Glutamatergic neuron (in vitro differentiated cells): ENCODE results near the gene SRSF9. TPM values are rescaled to one million over a fixed set of nuclear protein-coding genes. Genes with fewer than 3 reads are reported as not detected.
"Not testable (repeated sequence)": the region's sequence is repeated elsewhere in the genome, so short reads cannot be mapped to it uniquely, and the experiment has no call there.

ENCODE experiments used
- DNase-seq: peaks from one replicate; pipeline ENCODE4 v3.0.0; 2022
- H3K27ac Mint-ChIP-seq: one replicate; pipeline ENCODE4 v1.8.0; 2020; ENCODE audit warnings: mild to moderate bottlenecking, mixed read lengths, inconsistent platforms; ENCODE audit not compliant: unreplicated experiment
- H3K27me3 Mint-ChIP-seq: one replicate; pipeline ENCODE4 v1.8.0; 2020; ENCODE audit warnings: mild to moderate bottlenecking, moderate library complexity, mixed read lengths, inconsistent platforms; ENCODE audit not compliant: unreplicated experiment
- H3K36me3 Mint-ChIP-seq: one replicate; pipeline ENCODE4 v1.8.0; 2020; ENCODE audit warnings: mild to moderate bottlenecking, mixed read lengths, inconsistent platforms; ENCODE audit not compliant: unreplicated experiment
- H3K4me1 Mint-ChIP-seq: one replicate; pipeline ENCODE4 v1.8.0; 2020; ENCODE audit warnings: mild to moderate bottlenecking, low read depth, mixed read lengths, inconsistent platforms; ENCODE audit not compliant: unreplicated experiment
- H3K4me3 Mint-ChIP-seq: one replicate; pipeline ENCODE4 v1.8.0; 2020; ENCODE audit warnings: mild to moderate bottlenecking, mixed read lengths, inconsistent platforms; ENCODE audit not compliant: unreplicated experiment
- H3K9me3 Mint-ChIP-seq: one replicate; pipeline ENCODE4 v1.8.0; 2020; ENCODE audit warnings: mild to moderate bottlenecking, moderate library complexity, mixed read lengths, inconsistent platforms; ENCODE audit not compliant: unreplicated experiment
- long read RNA-seq: library from polyadenylated mRNA; unstranded; transcript quantifications from one replicate; pipeline ENCODE4 v2.0.0, GENCODE V29; 2020; ENCODE audit not compliant: unreplicated experiment
- total RNA-seq: library from RNA; stranded (reverse); fragmentation: NEBNext Ultra II Directional; extraction: Animal tissue kit (Norgen Biotek cat#: 25700); gene quantifications from one replicate; pipeline ENCODE4 v1.2.1, GENCODE V29; 2021; ENCODE audit not compliant: unreplicated experiment
- TF ChIP-seq, protein P1 (sequence below): fragments of 200-600 bp; sonication (generic); IDR thresholded peaks from one replicate; pipeline ENCODE4 v1.5.0; 2021; ENCODE audit not compliant: partially characterized antibody, unreplicated experiment

The SRSF9 gene, protein sequence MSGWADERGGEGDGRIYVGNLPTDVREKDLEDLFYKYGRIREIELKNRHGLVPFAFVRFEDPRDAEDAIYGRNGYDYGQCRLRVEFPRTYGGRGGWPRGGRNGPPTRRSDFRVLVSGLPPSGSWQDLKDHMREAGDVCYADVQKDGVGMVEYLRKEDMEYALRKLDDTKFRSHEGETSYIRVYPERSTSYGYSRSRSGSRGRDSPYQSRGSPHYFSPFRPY
- 210 TPM for total RNA-seq
- long read RNA-seq, transcript SRSF9-201 (4 exons, 1,201 nt) = major isoform, 73 of 80 reads
- long read RNA-seq, partial matches to known transcripts = 0 of 80 reads
- long read RNA-seq, other reads (novel, unspliced or antisense) = 6 of 80 reads

DNA sequence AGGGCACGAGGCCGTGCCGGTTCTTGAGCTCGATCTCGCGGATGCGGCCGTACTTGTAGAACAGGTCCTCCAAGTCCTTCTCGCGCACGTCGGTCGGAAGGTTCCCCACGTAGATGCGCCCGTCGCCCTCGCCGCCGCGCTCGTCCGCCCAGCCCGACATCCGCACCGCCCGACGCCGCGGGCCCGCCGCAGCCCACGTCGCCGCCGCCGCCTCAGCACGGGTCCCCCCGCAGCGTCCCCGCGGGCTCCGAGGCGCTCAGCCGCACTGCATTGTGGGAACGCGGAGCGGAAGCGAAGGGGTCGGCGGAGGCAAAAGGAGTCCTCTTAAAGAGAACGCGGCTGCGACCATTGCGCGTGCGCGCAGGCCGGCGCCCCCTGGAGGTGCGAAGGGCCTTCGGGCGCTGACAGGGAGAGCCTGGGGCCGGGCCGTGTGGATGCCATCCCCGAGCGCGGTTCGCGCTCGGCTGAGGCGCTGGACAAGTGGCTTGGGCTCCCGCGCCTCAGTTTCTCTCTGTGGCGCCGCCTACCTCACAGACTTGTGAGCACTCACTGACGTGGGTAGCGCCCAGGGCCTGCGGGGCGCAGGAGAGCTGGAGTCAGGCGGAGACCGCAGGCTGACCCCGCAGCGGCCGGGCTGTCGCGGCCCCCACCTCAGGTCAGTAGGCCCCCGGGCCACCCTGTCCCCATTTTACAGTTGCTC lies at the start of gene SRSF9:
SRSF9 (minus strand) TSS at position 299 of the 700 bp plus-strand sequence; CDS start at position 160, 139 bp downstream.
- Mint-ChIP-seq H3K27me3 (peaks cover 5% of the 10 kb centered on the region), H3K36me3 (no peaks in the 10 kb centered on the region), H3K4me1 (peaks cover 9% of the 10 kb centered on the region), H3K27ac (peak within 1 kb of the TSS; percentile 84), H3K4me3 (peak within 1 kb of the TSS; percentile 96), H3K9me3 (no peaks in the 10 kb centered on the region)
- DNase-seq = peak; percentile 99
- TF ChIP-seq, protein P1, sequence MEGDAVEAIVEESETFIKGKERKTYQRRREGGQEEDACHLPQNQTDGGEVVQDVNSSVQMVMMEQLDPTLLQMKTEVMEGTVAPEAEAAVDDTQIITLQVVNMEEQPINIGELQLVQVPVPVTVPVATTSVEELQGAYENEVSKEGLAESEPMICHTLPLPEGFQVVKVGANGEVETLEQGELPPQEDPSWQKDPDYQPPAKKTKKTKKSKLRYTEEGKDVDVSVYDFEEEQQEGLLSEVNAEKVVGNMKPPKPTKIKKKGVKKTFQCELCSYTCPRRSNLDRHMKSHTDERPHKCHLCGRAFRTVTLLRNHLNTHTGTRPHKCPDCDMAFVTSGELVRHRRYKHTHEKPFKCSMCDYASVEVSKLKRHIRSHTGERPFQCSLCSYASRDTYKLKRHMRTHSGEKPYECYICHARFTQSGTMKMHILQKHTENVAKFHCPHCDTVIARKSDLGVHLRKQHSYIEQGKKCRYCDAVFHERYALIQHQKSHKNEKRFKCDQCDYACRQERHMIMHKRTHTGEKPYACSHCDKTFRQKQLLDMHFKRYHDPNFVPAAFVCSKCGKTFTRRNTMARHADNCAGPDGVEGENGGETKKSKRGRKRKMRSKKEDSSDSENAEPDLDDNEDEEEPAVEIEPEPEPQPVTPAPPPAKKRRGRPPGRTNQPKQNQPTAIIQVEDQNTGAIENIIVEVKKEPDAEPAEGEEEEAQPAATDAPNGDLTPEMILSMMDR = peak; percentile 87

DNA sequence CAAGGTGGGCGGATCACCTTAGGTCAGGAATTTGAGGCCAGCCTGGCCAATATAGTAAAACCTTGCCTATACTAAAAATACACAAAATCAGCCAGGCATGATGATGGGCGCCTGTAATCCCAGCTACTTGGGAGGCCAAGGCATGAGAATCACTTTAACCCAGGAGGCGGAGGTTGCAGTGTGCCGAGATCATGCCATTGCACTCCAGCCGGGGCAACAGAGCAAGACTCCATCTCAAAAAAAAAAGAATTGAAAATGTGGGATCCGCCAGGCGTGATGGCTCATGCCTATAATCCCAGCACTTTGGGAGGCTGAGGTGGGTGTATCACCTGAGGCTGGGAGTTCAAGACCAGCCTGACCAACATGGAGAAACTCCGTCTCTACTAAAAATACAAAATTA lies 49.8 kb upstream of the SRSF9 start:
- not testable (repeated sequence) for H3K4me1 Mint-ChIP-seq, H3K4me3 Mint-ChIP-seq, H3K36me3 Mint-ChIP-seq, H3K9me3 Mint-ChIP-seq, H3K27me3 Mint-ChIP-seq, DNase-seq, H3K27ac Mint-ChIP-seq

DNA sequence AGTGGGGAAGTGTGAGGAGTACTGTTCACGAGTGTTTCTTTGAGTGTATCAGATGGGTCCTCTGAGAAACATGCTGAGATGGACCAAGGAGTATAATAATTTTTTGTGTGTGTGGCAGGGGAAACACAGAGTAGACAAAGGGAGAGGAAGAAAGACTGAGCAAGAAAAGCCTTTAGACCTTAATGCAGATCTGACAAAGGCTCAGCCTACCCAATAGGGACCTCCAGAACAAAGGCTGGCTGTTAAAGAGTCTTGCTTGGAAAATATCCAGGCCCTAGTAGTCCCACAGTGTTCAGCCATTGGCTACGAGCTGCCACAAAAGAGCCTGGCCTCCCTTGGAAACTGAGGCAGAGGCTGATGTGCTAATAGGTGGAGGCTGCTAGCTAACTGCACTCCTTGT lies 45.9 kb upstream of the SRSF9 start:
- H3K27me3 Mint-ChIP-seq = no peaks in the 10 kb centered on the region
- H3K36me3 Mint-ChIP-seq = no peaks in the 10 kb centered on the region
- no peak overlapping the region for H3K27ac Mint-ChIP-seq
- H3K4me1 Mint-ChIP-seq = no peaks in the 10 kb centered on the region
- no peak overlapping the region for H3K4me3 Mint-ChIP-seq
- TF ChIP-seq, protein P1 = no peak
- DNase-seq = no peak
- no peaks in the 10 kb centered on the region for H3K9me3 Mint-ChIP-seq

DNA sequence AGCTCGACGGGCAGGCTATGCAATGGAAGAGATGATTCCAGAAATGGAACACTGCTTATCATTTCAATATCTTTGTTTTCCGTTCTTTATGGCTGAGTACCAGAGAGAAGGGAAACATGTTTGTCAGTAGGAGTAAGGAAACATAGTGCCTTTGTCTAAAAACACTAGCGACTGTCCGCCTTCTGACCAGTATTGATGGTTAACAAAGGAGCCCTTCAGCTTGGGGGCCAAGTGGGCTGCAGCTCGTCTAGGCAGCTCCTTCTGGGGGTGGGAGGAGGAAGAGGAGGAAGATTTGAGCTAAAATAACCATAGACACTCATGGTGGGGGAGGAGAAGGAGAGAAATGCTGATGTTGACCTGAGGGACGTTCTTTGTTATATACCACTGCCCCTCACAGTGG lies 44.5 kb upstream of the SRSF9 start:
- TF ChIP-seq, protein P1 = no peak
- H3K4me1 Mint-ChIP-seq = no peaks in the 10 kb centered on the region
- H3K27me3 Mint-ChIP-seq = no peaks in the 10 kb centered on the region
- no peaks in the 10 kb centered on the region for H3K9me3 Mint-ChIP-seq
- no peak for DNase-seq
- H3K4me3 Mint-ChIP-seq = no peak overlapping the region
- peak overlapping the region; percentile 43 for H3K27ac Mint-ChIP-seq
- no peaks in the 10 kb centered on the region for H3K36me3 Mint-ChIP-seq

DNA sequence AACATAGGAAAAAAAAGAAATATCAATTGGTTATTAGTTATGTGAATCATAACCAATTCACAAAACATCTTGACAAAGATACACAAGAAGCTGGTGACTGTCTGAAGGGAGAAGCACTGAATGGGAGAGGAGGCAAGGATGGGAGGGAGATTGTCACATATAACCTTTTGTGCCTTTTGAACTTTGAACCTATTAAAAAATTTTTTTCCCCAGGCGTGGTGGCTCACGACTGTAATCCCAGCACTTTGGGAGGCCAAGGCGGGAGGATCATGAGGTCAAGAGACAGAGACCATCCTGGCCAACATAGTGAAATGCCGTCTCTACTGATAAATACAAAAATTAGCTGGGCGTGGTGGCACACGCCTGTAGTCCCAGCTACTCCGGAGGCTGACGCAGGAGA lies 39.0 kb upstream of the SRSF9 start:
- Mint-ChIP-seq H3K36me3 (no peaks in the 10 kb centered on the region), H3K27ac (no peak overlapping the region), H3K4me3 (no peak overlapping the region), H3K4me1 (no peaks in the 10 kb centered on the region), H3K9me3 (peaks cover 2% of the 10 kb centered on the region), H3K27me3 (no peaks in the 10 kb centered on the region)
- no peak for DNase-seq
- TF ChIP-seq, protein P1 = no peak
